Stimulated activated CD4-positive, alpha-beta T cell treated with anti-CD3 and anti-CD28 coated beads, Interleukin-15, amount 100 ng/mL, for 48 hours (primary cell): ENCODE data around the gene ZBED4.
A peak's percentile ranks its signal among the peaks of the same experiment; 100 is the strongest.

ENCODE experiments used
- DNase-seq, 2 donors: peaks; one replicate each; pipeline ENCODE4 v3.0.0-alpha.2; 2020; ENCODE audit warnings: low read depth in 2 of 2

Gene ZBED4

DNA sequence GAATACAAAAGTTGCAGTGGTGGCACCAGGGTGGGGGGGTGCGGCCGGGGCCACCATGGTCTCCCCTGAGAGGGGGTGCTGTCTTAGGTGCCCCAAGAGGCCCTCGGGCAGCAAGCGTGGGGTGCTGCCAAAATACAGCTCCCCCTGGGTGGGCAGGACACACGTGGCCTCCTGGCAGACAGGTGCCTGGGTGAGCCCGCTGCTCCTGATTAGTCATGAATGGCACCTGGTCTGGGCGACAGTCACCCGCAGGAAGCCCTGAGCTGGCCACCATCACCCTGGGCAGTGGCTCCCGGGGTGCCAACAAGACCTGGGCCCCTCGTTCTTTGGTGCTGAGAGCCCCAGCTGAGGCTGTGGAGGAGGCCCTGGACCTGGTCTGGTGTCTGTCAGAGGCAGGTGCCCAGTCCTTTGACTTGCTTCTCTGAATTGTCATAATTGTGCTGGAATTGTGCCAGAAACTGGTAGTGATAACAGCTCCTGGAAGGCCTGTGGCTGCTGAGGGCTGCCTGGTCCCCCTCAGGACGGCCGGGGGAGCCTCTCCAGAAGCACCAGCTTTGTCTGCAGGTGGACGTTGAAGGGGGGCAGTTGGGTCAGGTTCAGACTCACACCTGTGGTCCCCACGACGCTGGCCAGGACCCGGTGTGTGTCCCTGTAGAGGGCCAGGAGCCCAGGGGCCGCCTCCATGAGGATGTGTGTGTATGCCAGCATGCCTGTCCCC lies 49.8 kb downstream of the ZBED4 start:
- no peak for DNase-seq

DNA sequence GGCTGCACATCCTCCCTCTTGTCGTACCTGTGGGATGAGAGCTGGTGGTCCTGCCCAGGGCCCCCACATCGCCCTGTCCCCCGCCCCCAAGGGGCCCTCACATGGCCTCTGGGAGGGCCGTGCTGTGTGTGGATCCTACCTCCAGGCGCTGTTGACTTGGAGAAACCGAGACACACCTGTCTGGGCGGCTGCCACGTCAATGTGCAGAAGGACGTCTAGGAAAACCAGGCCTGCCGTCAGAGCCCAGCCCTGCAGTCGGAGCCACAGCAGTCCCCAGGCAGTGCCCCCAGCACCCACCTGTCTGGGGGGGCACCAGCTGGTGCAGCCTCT lies 50.4 kb downstream of the ZBED4 start:
- DNase-seq: no peak

DNA sequence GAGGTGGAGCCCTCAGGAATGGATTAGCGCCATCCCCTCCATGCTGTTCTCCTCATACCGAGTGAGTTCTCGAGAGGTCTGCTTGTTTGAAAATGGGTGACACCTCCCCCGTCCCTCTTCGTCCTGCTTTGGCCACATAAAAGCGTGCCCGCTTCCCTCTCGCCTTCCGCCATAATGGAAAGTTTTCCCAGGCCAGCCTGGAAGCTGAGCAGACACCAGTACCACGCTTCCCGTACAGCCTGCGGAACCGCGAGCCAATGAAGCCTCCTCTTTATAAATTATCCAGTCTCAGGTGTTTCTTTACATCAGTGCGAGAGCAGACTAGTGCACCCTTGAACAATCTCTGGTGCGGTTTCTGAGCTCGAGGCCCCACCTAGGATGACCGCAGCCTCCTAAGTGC lies 51.8 kb downstream of the ZBED4 start:
- no peak for DNase-seq

DNA sequence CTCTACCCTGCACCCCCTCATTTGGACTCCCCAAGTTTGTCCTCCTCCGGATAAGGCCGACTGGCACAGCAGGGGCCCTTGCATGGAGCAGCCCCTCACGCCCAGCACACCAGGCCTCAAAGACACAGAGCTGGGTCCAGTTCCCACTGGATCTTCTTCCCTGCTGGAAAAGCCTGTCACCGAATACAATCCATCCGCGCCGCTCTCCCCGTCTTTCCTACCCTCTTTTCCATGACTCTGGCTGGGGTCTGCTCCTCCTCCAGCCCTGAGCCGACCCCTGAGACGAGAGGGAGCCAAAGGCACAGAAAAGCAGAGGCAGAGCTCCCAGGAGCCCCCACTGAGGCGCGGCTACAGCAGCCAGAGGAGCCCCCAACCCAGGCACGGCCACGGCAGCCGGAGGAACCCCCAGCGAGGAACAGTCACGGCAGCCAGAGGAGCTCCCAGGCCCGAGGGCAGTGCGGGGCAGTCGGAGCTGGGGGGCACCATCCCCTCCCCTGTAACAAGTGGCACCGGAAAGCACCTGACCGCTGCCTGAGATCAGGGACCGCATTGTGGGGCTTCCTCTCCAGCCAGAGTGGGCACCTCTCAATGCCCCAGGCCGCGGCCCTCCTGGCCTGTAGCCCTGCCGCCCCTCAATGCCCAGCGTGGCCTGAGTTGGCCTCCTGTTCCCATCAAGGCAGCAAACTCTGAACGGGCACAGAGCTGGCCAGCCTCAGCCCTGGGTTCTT lies 52.6 kb downstream of the ZBED4 start:
- DNase-seq: no peak

DNA sequence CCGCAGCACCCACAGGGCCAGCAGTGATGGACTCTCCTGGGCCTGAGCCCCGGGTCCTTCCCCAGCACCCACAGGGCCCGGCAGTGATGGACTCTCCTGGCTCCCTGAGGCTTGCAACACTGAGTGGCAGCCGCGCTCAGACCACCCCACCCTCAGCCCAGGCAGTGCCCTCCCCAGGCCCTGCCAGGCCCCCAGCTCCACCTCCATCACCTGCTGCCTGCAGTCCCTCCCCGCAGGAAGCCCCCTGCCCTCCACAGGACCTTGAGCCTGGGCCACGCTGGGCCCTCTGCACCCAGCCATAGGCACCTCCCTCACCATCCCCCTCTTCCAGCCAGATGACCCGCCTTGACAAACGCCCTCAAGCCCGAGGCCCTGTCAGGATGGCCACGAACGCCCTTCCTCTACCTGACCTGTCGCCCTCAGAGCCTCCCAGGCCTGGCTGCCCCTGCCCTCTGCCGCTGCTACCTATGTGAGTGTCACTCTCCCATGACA lies 53.2 kb downstream of the ZBED4 start:
- DNase-seq: no peak

DNA sequence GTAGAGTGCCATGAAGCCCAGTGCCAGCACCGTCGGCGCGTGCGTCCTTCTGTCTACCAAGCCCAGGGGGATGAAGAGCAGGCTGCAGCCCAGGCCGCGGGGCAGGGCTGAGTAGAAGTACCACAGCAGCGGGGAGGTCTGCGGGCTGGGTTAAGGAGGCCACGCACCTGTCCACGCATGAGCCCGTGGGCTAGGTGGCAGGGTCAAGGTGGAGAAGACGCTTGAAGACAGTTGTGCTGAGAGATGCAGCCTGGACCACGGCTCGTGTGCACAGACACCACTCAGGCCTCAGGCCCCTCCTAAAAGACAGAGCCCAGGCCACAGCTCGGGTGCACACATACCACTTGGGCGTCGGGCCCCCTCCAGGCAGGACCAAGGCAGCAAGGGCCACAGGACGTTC lies 54.2 kb downstream of the ZBED4 start:
- DNase-seq: no peak

DNA sequence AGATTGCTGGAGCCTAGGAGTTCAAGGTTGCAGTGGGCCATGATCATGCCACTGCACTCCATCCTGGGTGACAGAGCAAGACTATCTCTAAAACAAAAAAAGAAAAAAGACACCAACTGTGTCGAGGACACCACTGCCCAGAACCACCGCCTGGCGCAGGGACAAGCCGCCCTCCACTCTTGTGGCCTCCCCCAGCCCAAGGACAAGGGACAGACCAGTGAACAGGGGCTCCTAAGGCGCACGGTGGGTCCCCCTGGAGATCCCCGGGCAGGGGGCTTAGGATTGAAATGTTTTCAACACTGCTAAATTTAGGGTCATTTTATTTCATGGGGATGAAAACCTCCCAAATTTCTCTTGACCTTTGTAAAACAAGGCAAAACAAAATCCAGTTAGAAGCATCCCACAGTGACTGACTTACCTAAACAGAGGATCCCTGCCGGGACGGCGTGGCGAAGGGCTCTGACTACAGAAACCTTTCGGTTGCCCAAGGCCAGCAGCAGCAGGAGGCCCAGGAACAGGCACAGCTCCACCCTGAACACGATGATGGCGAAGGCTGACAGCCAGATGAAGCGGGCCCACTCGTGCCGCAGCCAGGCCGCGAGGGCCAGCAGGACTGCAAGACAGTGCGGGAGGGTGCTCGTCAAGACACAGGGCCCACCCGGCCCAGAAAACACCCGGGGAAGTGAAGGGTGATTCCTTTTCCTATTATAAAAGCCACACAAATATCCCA lies 56.0 kb downstream of the ZBED4 start:
- no peak for DNase-seq

DNA sequence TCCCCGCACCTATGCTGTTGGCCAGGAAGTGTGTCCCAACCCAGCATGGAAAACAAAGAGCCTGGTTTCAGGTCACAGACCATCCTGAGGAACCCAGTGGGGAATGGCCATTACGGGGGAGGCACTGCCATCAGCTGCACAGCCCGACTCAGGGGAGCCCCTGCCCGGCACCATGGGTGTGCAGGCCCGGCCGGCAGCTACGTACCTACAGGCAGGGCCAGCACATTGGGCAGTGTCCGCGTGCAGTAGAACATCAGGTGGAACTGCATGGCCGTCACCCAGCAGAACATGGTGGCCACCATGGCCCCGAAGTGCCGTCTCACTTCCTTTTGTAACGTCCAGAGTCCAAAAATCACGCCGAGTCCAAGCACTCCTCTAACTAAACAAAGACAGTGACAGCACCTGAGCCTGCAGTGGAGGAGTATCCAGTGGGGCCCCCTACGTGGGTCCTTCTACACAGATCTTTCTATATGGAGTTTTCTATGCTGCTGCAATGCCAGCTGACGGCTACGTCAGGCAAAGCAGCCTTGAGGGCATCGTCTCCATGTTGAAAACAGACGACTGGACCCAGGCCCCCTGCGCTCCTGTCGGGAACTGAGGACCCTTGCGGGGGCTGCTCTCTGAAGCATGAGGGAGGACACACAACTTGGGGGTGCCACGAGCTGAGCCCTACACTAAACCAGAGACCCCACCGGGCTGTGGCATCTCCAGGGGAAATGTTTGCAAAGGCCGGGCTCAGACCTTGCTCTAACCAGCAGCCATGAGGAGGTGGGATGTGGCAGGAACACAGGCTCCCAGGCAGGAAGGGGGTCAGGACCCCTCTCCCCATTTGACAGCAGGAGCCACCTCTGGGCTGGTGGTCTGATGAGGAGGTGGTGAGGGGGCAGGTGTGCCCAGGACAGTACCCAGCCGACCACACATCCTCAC lies 56.8 kb downstream of the ZBED4 start:
- DNase-seq: no peak

DNA sequence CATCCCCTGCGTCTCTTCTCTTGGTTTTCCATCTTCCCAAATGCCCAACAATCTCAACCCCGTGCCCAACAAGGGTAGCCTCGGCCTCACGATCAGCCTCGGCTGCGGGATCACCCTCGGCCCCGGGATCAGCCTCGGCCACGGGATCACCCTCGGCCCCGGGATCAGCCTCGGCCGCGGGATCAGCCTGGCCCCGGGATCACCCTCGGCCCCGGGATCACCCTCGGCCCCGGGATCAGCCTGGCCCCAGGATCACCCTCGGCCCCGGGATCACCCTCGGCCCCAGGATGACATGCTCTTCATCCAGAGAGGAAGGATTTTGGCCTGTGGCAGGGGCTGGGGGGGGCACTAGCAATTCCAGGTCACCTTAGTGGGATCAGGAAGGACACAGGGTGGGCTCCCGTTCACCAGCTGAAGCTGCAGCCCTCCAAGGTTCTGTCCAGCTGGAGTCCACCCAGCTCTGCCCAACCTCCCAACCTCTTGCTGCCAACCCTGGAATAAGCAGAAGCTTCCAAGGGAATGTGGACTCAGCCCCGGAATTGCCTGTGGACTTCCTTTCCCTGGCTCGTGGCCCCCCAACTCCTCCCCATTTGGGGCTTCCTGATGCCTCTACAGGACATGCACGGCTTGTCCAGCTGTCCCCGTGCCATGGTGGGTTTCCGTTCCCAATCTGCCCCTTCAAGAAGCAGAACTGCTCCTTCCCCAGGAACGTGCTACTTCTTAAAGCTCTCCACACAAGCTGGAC lies 58.4 kb downstream of the ZBED4 start:
- DNase-seq: no peak

DNA sequence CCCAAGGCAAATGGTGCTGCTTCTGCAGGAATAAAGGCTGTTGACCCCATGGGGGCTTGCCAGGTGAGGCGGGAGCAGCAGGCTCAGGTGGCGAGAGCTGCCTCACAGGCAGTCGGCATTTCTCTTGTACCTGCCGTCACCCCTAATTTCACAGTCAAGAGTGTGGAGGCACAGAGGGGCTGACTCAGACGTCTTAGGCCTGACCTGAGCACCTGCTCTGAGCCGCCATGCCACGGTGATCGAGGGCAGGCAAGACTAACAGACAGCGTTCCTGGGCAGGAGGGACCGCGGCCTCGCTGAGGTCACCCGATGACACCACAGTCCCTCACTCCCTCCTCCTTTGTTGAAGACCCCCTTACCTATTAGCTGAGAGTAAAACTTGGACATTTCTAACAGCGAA lies 59.4 kb downstream of the ZBED4 start:
- no peak for DNase-seq

DNA sequence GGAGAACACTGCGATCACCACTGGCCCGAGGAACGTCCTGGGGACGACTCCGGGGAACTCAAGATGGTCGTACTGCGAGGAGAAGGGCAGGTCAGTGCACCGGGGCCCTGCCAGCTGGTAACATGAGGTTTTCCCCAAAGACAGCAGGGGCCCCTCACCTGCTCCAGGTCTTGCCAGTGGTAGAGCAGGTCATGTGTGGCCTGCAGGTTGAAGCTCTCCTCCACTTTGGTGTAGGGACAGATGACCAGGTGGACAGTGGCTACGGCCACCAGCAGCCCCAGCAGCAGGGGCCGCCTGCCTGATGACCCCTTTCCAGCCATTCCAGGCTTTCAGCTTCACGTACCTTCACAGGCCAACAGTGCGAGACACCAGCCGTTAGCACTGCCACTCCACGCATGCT lies 59.8 kb downstream of the ZBED4 start:
- DNase-seq: no peak

DNA sequence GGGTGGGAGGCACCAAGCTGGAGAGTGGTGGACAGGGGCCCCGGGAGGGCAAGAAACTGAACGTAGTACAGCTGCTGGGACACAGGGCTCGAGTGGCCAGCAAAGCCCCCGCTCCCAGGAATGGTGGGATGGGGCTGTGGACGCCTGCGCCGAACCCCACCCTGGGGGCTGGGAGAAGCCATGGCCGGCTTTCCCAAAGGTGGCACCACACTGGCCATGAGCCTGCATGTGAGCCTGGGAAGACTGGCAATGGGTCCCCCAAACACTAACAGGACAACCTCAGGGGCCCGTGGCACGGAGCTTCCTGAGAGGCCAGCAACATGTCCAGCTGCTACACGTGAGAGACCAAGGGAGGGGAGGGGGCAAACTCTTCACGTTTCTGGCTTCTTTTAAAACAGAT lies 60.6 kb downstream of the ZBED4 start:
- DNase-seq: no peak

DNA sequence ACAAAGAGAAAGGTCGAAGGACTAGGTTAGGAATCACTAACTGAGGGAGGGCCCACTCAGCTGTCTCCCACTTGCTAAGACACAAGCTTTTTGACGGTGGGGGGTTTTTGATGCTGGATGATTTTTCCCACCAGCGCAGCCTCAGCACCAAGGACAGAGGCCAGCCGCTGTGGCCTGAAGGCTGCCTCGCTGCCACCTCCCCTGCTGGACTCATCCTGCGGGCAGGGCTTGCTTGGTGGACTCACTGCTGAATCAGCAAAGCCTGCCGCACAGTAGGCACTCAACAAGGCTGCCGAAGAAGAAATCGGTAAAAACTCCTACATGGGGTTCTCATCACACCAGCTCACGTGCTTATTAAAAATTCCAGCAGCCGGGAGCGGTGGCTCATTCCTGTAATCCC lies 62.0 kb downstream of the ZBED4 start:
- DNase-seq: no peak

DNA sequence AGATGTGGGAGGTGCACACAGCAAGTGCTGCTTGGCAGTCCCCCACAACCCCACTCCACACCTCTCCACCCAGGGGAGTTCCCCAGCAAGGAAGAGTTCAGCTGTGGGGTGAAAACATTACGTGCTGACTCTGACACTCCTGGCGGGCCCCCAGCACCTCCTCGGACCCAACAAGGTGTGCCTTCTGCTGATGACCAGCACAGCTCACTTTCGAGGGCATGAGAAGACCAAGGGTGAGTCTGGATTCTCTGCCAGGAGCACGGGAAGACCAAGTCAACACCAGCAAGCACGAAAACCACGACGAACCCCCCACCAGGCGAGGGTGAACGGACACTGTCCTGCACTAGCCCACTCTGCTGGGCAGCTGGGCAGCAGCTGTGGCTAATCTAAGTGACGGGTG lies 63.2 kb downstream of the ZBED4 start:
- no peak for DNase-seq

DNA sequence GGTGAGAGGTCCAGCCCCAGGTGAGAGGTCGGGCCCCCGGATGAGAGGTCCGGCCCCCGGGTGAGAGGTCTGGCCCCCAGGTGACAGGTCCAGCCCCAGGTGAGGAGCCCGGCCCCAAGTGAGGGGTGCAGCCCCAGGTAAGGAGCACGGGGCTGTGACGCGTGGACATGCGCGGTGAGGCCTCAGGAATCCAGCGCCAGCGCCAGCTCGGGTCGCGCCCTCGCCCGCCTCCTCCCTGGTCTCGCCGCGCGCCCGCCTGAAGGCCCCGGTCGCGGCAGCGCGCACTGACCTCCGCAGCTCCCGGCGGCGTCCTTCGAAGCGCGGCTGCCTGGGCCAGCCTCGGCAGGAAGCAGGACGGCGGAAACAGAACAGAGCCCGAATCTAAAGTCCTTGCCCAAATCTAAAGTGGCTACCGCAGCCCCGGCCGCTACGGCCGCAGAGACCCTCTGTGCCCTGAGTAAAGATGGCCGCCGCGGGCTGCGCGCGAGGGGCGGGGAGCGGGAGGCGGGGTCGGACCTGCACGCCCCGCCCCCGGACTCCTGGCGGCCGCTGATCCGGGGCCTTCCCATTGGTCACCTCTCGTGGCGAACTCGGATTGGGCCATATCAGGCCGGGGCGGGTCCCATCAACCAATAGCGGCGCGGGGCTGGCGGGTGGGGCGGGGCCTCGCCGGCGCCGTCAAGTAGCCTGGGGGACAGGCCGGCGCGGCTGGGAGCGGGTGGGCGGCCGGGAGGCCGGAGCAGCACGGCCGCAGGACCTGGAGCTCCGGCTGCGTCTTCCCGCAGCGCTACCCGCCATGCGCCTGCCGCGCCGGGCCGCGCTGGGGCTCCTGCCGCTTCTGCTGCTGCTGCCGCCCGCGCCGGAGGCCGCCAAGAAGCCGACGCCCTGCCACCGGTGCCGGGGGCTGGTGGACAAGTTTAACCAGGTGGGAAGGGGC lies 64.6 kb downstream of the ZBED4 start, which contains the start of the genes ALG12 and CRELD2:
TSS of gene ALG12 (minus strand) at position 465 of the 937 bp plus-strand sequence. CDS start 4,673 bp downstream, outside the sequence.
TSS of gene CRELD2 (plus strand) at position 661 of the 937 bp plus-strand sequence. CDS start at position 797, 136 bp downstream.
- DNase-seq: peak; percentile 96 to 97

DNA sequence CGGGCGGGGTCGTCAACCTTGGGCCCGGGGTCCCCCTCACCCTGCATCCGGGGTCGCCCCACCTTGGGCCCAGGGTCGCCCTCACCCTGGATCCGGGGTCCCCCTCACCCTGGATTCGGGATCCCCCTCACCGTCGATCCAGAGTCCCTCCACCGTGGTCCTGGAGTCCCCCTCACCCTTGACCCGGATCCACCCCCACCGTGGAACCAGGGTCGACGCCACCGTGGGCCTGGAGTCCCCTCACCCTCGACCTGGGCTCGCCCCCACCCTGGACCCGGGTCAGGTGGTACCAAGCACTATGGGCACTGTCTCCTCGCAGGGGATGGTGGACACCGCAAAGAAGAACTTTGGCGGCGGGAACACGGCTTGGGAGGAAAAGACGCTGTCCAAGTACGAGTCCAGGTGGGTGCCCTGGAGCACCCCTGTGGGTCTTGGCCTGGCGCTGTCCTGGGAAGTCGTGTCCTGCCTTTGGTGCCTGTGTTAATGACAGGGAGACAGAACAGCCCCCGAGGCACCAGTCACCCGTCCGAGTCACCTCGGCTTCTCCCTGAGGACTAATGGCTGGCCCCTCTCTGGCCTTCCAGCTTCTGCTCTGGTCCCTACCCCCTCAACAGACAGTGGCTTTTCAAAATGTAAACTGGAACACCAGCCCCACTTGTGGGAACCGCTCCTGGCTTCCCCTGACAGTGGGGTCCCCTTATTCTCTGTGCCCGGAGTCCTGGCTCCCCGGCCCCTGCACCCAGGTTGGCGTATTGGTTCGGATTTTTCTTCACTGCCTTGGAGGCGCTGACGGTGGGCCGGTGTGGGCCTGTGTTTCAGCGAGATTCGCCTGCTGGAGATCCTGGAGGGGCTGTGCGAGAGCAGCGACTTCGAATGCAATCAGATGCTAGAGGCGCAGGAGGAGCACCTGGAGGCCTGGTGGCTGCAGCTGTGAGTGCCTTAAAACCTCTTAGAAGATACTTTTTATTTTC lies 65.6 kb downstream of the ZBED4 start:
- DNase-seq: no peak

DNA sequence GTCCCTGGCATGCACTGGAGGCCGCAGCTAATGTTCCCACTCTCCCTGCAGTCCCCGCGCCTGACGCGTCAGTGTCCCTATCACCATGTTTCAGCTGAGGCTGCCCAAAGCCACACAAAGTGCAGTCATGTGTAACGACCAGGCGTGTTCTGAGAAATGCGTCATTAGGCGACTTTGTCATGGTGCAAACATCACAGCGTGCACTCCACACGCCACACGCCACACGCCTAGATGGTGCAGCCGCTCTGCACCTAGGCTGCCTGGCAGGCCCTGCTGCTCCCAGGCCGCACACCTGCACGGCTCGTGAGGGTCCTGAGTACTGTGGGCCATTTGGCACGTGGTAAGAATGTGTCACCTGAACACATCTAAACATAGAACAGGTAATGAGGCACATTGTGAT lies 67.2 kb downstream of the ZBED4 start:
- no peak for DNase-seq

DNA sequence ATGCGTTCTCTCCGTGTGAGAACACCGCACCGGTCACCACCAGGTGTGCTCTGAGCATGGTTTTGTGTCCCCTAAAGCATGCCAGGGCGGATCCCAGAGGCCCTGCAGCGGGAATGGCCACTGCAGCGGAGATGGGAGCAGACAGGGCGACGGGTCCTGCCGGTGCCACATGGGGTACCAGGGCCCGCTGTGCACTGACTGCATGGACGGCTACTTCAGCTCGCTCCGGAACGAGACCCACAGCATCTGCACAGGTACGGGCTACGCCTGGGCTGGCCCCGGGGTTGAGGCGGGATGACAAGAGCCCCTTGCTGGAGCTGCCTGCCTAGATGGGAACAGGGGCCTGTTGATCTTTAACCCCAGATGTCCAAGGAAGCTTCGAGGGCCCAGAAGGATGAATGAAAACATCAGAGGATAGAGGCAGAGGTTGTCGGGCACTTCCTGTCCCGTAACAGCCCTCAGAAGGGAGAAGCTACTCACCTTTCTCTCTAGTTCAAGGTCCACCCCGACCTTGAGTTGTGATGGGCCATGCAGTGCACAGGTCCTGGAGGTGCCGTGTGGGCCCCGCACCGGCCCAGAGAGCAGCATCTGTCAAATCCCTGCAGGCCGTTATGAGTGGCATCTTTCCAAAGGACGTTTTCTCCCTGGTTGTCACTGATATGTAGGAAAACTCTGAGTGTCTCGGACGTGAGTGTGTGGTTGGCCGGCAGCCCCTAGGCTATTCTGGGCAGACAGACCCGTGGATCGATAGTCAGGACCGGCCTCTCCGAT lies 68.0 kb downstream of the ZBED4 start:
- no peak for DNase-seq
